Fibroblast of lung (primary cell): Measurements from ENCODE around the gene MAPK13. TPM values are rescaled to one million over a fixed set of nuclear protein-coding genes. Genes with fewer than 3 reads are reported as not detected.

Source experiments
- DNase-seq, 2 donors: peaks; one replicate each; pipeline versions ENCODE4 v3.0.0 to v3.0.0-alpha.2; 2010; ENCODE audit warnings: low read depth in 2 of 2
- H2AFZ ChIP-seq: 2 replicates; pipeline ENCODE4 v1.5.1; 2012; ENCODE audit warnings: low read length, control low read depth, inconsistent platforms
- H3K27ac ChIP-seq: 2 replicates; pipeline ENCODE4 v1.5.1; 2011; ENCODE audit warnings: low read length, control low read depth; ENCODE audit not compliant: insufficient read depth
- H3K27me3 ChIP-seq: 2 replicates; pipeline ENCODE4 v1.5.1; 2011; ENCODE audit warnings: mild to moderate bottlenecking, low read length; ENCODE audit not compliant: control insufficient read depth, insufficient read depth
- H3K36me3 ChIP-seq: 2 replicates; pipeline ENCODE4 v1.5.1; 2011; ENCODE audit warnings: low read length; ENCODE audit not compliant: control insufficient read depth, insufficient read depth
- H3K4me1 ChIP-seq: 2 replicates; pipeline ENCODE4 v1.5.1; 2011; ENCODE audit warnings: low read length; ENCODE audit not compliant: control insufficient read depth, insufficient read depth; ENCODE audit errors: extremely low read depth
- H3K4me2 ChIP-seq: 2 replicates; pipeline ENCODE4 v1.5.1; 2011; ENCODE audit warnings: low read length, control low read depth; ENCODE audit not compliant: insufficient read depth; ENCODE audit errors: extremely low read depth
- H3K4me3 ChIP-seq, 4 experiments: fragments of 200-600 bp in 1 of 4; sonication (generic) in 1 of 4; replicated peaks in 1 of 4; 2 replicates each; pipeline ENCODE4 v1.5.1; 2011 to 2016; ENCODE audit warnings: low read length in 4 of 4, low read depth in 3 of 4, mild to moderate bottlenecking in 3 of 4, control low read depth in 2 of 4, inconsistent platforms in 1 of 4, mixed read lengths in 1 of 4; ENCODE audit not compliant: insufficient read depth in 1 of 4; ENCODE audit errors: control extremely low read depth in 1 of 4
- H3K79me2 ChIP-seq: 2 replicates; pipeline ENCODE4 v1.5.1; 2012; ENCODE audit warnings: mild to moderate bottlenecking, low read length, inconsistent platforms; ENCODE audit not compliant: control insufficient read depth, insufficient read depth
- H3K9ac ChIP-seq: 2 replicates; pipeline ENCODE4 v1.5.1; 2011; ENCODE audit warnings: mild to moderate bottlenecking, low read length, control low read depth; ENCODE audit not compliant: insufficient read depth
- H3K9me3 ChIP-seq: 2 replicates; pipeline ENCODE4 v1.5.1; 2012; ENCODE audit warnings: low read depth, low read length; ENCODE audit not compliant: control insufficient read depth, insufficient read depth
- H4K20me1 ChIP-seq: 2 replicates; pipeline ENCODE4 v1.5.1; 2011; ENCODE audit warnings: low read length; ENCODE audit not compliant: control insufficient read depth, insufficient read depth; ENCODE audit errors: extremely low read depth
- CTCF ChIP-seq, 2 donors: IDR thresholded peaks in 1 of 2; conservative IDR thresholded peaks in 1 of 2; 1 replicate in 1 of 2; 2 replicates in 1 of 2; pipeline ENCODE4 v1.5.1; 2011 to 2012; ENCODE audit warnings: low read length in 2 of 2, control low read depth in 1 of 2, inconsistent platforms in 1 of 2, low read depth in 1 of 2, mild to moderate bottlenecking in 1 of 2
- EZH2 ChIP-seq: IDR thresholded peaks from 2 replicates; pipeline ENCODE4 v1.5.1; 2012; ENCODE audit warnings: low read length, control low read depth, mild to moderate bottlenecking; ENCODE audit errors: missing control alignments
- polyA plus RNA-seq, 2 donors: library from polyadenylated mRNA; depleted of rRNA in 1 of 2; stranded (reverse) in 1 of 2; unstranded in 1 of 2; fragments of >200 nt; gene quantifications; 2 replicates each; pipeline ENCODE4 v1.2.1, GENCODE V29; 2011 to 2012; ENCODE audit warnings: missing spikeins in 1 of 2
- total RNA-seq: library from RNA; depleted of rRNA; stranded (reverse); fragments of >200 nt; gene quantifications from 2 replicates; pipeline ENCODE4 v1.2.1, GENCODE V29; 2014

Gene MAPK13
- total and polyA plus RNA-seq, 2 donors (not counting 1 experiment from before 2014, with no cell fraction given): 3.0 to 7.6 TPM

- H2AFZ ChIP-seq: no peak overlapping the region
- DNase-seq: no peak
Measured at GRCh38 chr6:36089048-36089447, 41.3 kb upstream of the MAPK13 start.

GRCh38 chr6:36094238-36094637 is 36.1 kb upstream of the MAPK13 start:
- no peaks in the 10 kb centered on the region for H4K20me1 ChIP-seq
- DNase-seq: no peak
- no peak overlapping the region for H3K9ac ChIP-seq
- no peak overlapping the region for H2AFZ ChIP-seq
- H3K27ac ChIP-seq: no peak overlapping the region
- H3K4me3 ChIP-seq: no peak overlapping the region
- H3K9me3 ChIP-seq: no peaks in the 10 kb centered on the region
- H3K79me2 ChIP-seq: no peaks in the 10 kb centered on the region
- no peak for TF ChIP-seq CTCF (conservative IDR thresholded peaks at IDR 0.05 in 1 of 2, IDR thresholded peaks at IDR 0.05 in 1 of 2; ENCODE audit: low read depth in 1 of 2, low read length in 2 of 2)
- TF ChIP-seq EZH2: no peak
- H3K4me1 ChIP-seq: no peaks in the 10 kb centered on the region
- H3K4me2 ChIP-seq: no peak overlapping the region
- no peaks in the 10 kb centered on the region for H3K27me3 ChIP-seq
- no peaks in the 10 kb centered on the region for H3K36me3 ChIP-seq

More at GRCh38 chr6:36089048-36089447, 41.3 kb upstream of the MAPK13 start:
- Histone ChIP-seq H3K27me3 (no peaks in the 10 kb centered on the region), H3K4me3 (no peak overlapping the region), H3K4me1 (no peaks in the 10 kb centered on the region), H4K20me1 (no peaks in the 10 kb centered on the region), H3K9ac (no peak overlapping the region), H3K27ac (no peak overlapping the region), H3K79me2 (no peaks in the 10 kb centered on the region), H3K9me3 (no peaks in the 10 kb centered on the region), H3K4me2 (no peak overlapping the region), H3K36me3 (no peaks in the 10 kb centered on the region)
- TF ChIP-seq EZH2 (no peak), CTCF (conservative IDR thresholded peaks at IDR 0.05 in 1 of 2, IDR thresholded peaks at IDR 0.05 in 1 of 2; ENCODE audit: low read depth in 1 of 2, low read length in 2 of 2) (no peak)

- H3K4me3 ChIP-seq: no peak overlapping the region
- H3K79me2 ChIP-seq: no peaks in the 10 kb centered on the region
- peak; percentile 56 to 80 for DNase-seq
- no peaks in the 10 kb centered on the region for H3K27me3 ChIP-seq
- no peak overlapping the region for H3K27ac ChIP-seq
- no peaks in the 10 kb centered on the region for H3K4me1 ChIP-seq
- no peak overlapping the region for H2AFZ ChIP-seq
- TF ChIP-seq EZH2 (no peak), CTCF (conservative IDR thresholded peaks at IDR 0.05 in 1 of 2, IDR thresholded peaks at IDR 0.05 in 1 of 2; ENCODE audit: low read depth in 1 of 2, low read length in 2 of 2) (peak; percentile 88 to 92)
- no peaks in the 10 kb centered on the region for H4K20me1 ChIP-seq
- H3K9ac ChIP-seq: no peak overlapping the region
- H3K36me3 ChIP-seq: no peaks in the 10 kb centered on the region
- peak overlapping the region; percentile 4 for H3K4me2 ChIP-seq
- no peaks in the 10 kb centered on the region for H3K9me3 ChIP-seq
Measured at GRCh38 chr6:36094753-36095496, 35.4 kb upstream of the MAPK13 start.
